Measurements from ENCODE around the gene BAIAP2L1. TPM values are rescaled to one million over a fixed set of nuclear protein-coding genes. Genes with fewer than 3 reads are reported as not detected.
A peak's percentile ranks its signal among the peaks of the same experiment; 100 is the strongest.
"Not testable (repeated sequence)": the region's sequence is repeated elsewhere in the genome, so short reads cannot be mapped to it uniquely, and the experiment has no call there.

The BAIAP2L1 gene
- total and polyA plus RNA-seq, 9 of the 15 experiments (the other 6 are each of a cell fraction or from before 2014, with no cell fraction given): 4.2 to 29.8 (median 15.5) TPM

DNA sequence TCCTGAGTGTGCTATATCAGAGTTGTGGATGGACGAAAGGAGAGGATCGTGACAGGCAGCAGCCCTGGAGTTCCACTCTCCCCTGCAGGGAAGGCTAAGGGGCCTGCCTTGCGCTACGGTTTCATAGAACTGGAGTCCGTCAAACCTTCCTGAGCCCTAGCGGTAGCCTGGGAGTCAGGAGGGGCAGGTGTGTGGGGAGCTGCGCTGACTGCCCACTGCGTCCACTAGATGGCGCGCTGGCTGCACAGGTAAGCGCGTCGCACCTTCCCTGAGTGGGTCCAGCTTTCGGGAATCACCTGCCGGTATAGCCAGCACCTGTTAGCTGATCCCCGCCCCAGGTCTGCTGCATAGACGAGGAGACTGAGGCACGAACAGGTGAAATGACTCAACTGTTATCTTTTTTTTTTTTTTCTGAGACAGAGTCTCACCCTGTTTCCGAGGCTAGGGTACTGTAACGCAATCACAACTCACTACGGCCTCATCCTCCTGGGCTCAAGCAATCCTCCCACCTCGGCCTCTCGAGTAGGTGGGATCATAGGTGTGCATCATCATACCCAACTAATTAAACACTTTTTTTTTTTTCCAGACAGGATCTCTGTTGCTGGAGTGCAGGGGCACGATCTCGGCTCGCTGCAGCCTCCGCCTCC is 20.2 kb upstream of the BAIAP2L1 start (continued):
- peak; percentile 73; the same call in 1 of the 2 replicates for TF ChIP-seq LCOR (CRISPR knock-in tag; IDR thresholded peaks at IDR 0.05)
- no peak for TF ChIP-seq PYGO2 (tag; IDR thresholded peaks at IDR 0.05)
- TF ChIP-seq ZNF12 (CRISPR knock-in tag; IDR thresholded peaks at IDR 0.05): 0 out of 2 replicates have a peak, but pooled peaks have one; percentile 58
- TF ChIP-seq GABPB1 (CRISPR knock-in tag; IDR thresholded peaks at IDR 0.05): 0 out of 2 replicates have a peak, but pooled peaks have one; percentile 23
- no peak for TF ChIP-seq RBM34 (IDR thresholded peaks at IDR 0.05; ENCODE audit: borderline replicate concordance, insufficient read depth, low read length)
- TF ChIP-seq VEZF1 (CRISPR knock-in tag; IDR thresholded peaks at IDR 0.05): peak; percentile 30; the same call in 1 of the 2 replicates
- TF ChIP-seq L3MBTL2 (IDR thresholded peaks at IDR 0.05): peak; percentile 93
- TF ChIP-seq ZNF3 (CRISPR knock-in tag; IDR thresholded peaks at IDR 0.05): no peak
- TF ChIP-seq BDP1 (IDR thresholded peaks at IDR 0.05; ENCODE audit: insufficient read depth, insufficient read length): no peak
- peak in 1 of 3 experiments; percentile 51 for TF ChIP-seq YY1 (IDR thresholded peaks at IDR 0.05; ENCODE audit: borderline replicate concordance in 1 of 3, control insufficient read depth in 1 of 3, extremely low read depth in 1 of 3, insufficient read depth in 3 of 3, insufficient read length in 1 of 3, insufficient replicate concordance in 2 of 3, low read depth in 1 of 3, low read length in 2 of 3)
- TF ChIP-seq DMBX1 (CRISPR knock-in tag; IDR thresholded peaks at IDR 0.05; ENCODE audit: borderline replicate concordance): no peak
- peak; percentile 48; the same call in 1 of the 2 replicates for TF ChIP-seq DEAF1 (CRISPR knock-in tag; IDR thresholded peaks at IDR 0.05)
- peak; percentile 47 to 74 for TF ChIP-seq RAD21 (CRISPR knock-in tag; conservative IDR thresholded peaks at IDR 0.05 in 1 of 2, IDR thresholded peaks at IDR 0.05 in 1 of 2)
- no peak for TF ChIP-seq ZNF717 (CRISPR knock-in tag; IDR thresholded peaks at IDR 0.05)
- TF ChIP-seq RCOR1 (IDR thresholded peaks at IDR 0.05; ENCODE audit: borderline replicate concordance in 1 of 2, low read depth in 2 of 2, low read length in 2 of 2): 0 out of 4 replicates have a peak, but pooled peaks of 1 of the 2 experiments have one; percentile 18

- H3K4me1 ChIP-seq (replicated peaks in 1 of 2; ENCODE audit: control insufficient read depth in 2 of 2, insufficient read depth in 2 of 2, low read length in 2 of 2); in situ Hi-C loops (cut with MboI); FAIRE-seq; H4K20me1 ChIP-seq (replicated peaks; ENCODE audit: control insufficient read depth, insufficient read depth, low read length); H3K4me2 ChIP-seq (ENCODE audit: insufficient read depth, low read length); H3K9me3 ChIP-seq (replicated peaks; ENCODE audit: control insufficient read depth, insufficient read depth, low read depth, low read length); H3K27ac ChIP-seq (ENCODE audit: extremely low read depth, low read depth, low read length); H3K36me3 ChIP-seq (ENCODE audit: control insufficient read depth, insufficient read depth, low read length); H3K4me3 ChIP-seq; DNase-seq (ENCODE audit: extremely low read depth in 1 of 4, low spot score in 3 of 4); CTCF ChIA-PET (ENCODE audit: low intra/inter-chr PET ratio); H3K9me1 ChIP-seq (ENCODE audit: control insufficient read depth, insufficient read depth, low read length); H3K9ac ChIP-seq (ENCODE audit: insufficient read depth in 1 of 2, low read depth in 2 of 2, low read length in 2 of 2); BruUV-seq (replicated peaks); H2AFZ ChIP-seq (ENCODE audit: low read depth, low read length); H3K79me2 ChIP-seq (ENCODE audit: control insufficient read depth, insufficient read depth, low read length); ATAC-seq: not testable (repeated sequence)
- WGBS (ENCODE audit: insufficient coverage, low coverage, missing lambda C conversion rate): 12% methylated on average over 3 of the region's 3 CpGs
- peaks cover 0 to 15% of the 10 kb centered on the region in 2 experiments; a peak in 1 of 5 replicates for H3K27me3 ChIP-seq (ENCODE audit: control insufficient read depth in 2 of 2, insufficient read depth in 2 of 2, low read length in 2 of 2)
- POLR2A ChIA-PET: interaction anchor here (0.6 kb wide), 1 partner anchor 415 kb away, joined by 3 read pairs; no protein-coding TSS in a partner anchor
- intact Hi-C loops (cut with micrococcal nuclease): loop anchor here (5.0 kb wide), 1 partner anchor 128 kb away; no protein-coding TSS in a partner anchor
These were observed 19.1 kb upstream of the BAIAP2L1 start for GRCh38 chr7:98419988-98420387.
